C1 segment of cervical spinal cord (tissue), 14 donors: ENCODE results near the gene STX18.
A peak's percentile ranks its signal among the peaks of the same experiment; 100 is the strongest.
"Not testable (repeated sequence)": the region's sequence is repeated elsewhere in the genome, so short reads cannot be mapped to it uniquely, and the experiment has no call there.

Experiments
- DNase-seq, 14 donors: peaks; one replicate each; lab custom pipeline; 2025; lab: John Stamatoyannopoulos, UW

STX18 gene

GRCh38 chr4:4510641-4511040 lies 31.2 kb downstream of the STX18 start:
- not testable (repeated sequence) for DNase-seq

- no peak for DNase-seq
These were observed 32.3 kb downstream of the STX18 start for GRCh38 chr4:4509521-4509920.

GRCh38 chr4:4507923-4508322 lies 33.9 kb downstream of the STX18 start:
- no peak for DNase-seq

GRCh38 chr4:4507403-4507802 lies 34.4 kb downstream of the STX18 start:
- DNase-seq, result no peak

GRCh38 chr4:4506961-4507360 lies 34.9 kb downstream of the STX18 start:
- DNase-seq, result no peak

- not testable (repeated sequence) for DNase-seq
These were observed 36.6 kb downstream of the STX18 start for GRCh38 chr4:4505211-4505610.

GRCh38 chr4:4504783-4505182 lies 37.1 kb downstream of the STX18 start:
- DNase-seq, result no peak

GRCh38 chr4:4502694-4503311 lies 39.0 kb downstream of the STX18 start:
- no peak for DNase-seq

- no peak for DNase-seq
These were observed 40.2 kb downstream of the STX18 start for GRCh38 chr4:4501679-4502078.

GRCh38 chr4:4499438-4500123 lies 42.3 kb downstream of the STX18 start:
- no peak for DNase-seq

- DNase-seq, result peak in 1 of 14 donors; percentile 12
These were observed 45.1 kb downstream of the STX18 start for GRCh38 chr4:4496592-4497372.

- no peak for DNase-seq
These were observed 47.0 kb downstream of the STX18 start for GRCh38 chr4:4494882-4495281.

- DNase-seq, result no peak
These were observed 49.5 kb downstream of the STX18 start for GRCh38 chr4:4492161-4492847.

GRCh38 chr4:4491396-4491893 lies 50.4 kb downstream of the STX18 start:
- DNase-seq, result no peak

GRCh38 chr4:4490816-4491215 lies 51.0 kb downstream of the STX18 start:
- DNase-seq, result no peak

GRCh38 chr4:4490041-4490440 lies 51.8 kb downstream of the STX18 start:
- DNase-seq, result no peak

- DNase-seq, result peak in 8 of 14 donors; percentile 14 to 34 (median 24)
These were observed 53.1 kb downstream of the STX18 start for GRCh38 chr4:4488405-4489404.

- DNase-seq, result no peak
These were observed 54.9 kb downstream of the STX18 start for GRCh38 chr4:4486969-4487368.

- no peak for DNase-seq
These were observed 56.0 kb downstream of the STX18 start for GRCh38 chr4:4485806-4486205.

GRCh38 chr4:4481399-4481994 lies 60.4 kb downstream of the STX18 start:
- peak in 4 of 14 donors; percentile 33 to 64 (median 46) for DNase-seq
